HepG2 (cell line): ENCODE measurements around the gene VSIG2. TPM values are rescaled to one million over a fixed set of nuclear protein-coding genes. Genes with fewer than 3 reads are reported as not detected.

Source experiments
- ARHGAP35 ChIP-seq: sonication (generic); formaldehyde crosslinking; IDR thresholded peaks from 2 replicates; pipeline ENCODE4 v1.9.0; 2022; ENCODE audit warnings: mild to moderate bottlenecking, inconsistent platforms, moderate library complexity, missing genetic modification reagents, borderline replicate concordance
- ARID4A ChIP-seq: sonication (generic); formaldehyde crosslinking; IDR thresholded peaks from 2 replicates; pipeline ENCODE4 v1.5.0; 2020; ENCODE audit warnings: mild to moderate bottlenecking, missing genetic modification reagents, borderline replicate concordance
- DZIP1 ChIP-seq: sonication (generic); formaldehyde crosslinking; IDR thresholded peaks from 2 replicates; pipeline ENCODE4 v1.5.0; 2020; ENCODE audit warnings: mild to moderate bottlenecking, missing genetic modification reagents
- ELF4 ChIP-seq: sonication (generic); formaldehyde crosslinking; IDR thresholded peaks from 2 replicates; pipeline ENCODE4 v1.5.0; 2020; ENCODE audit warnings: missing genetic modification reagents, mild to moderate bottlenecking, moderate library complexity, borderline replicate concordance
- GZF1 ChIP-seq: sonication (generic); formaldehyde crosslinking; IDR thresholded peaks from 2 replicates; pipeline ENCODE4 v1.5.1; 2020; ENCODE audit warnings: mild to moderate bottlenecking, missing genetic modification reagents
- HHEX ChIP-seq: IDR thresholded peaks from 2 replicates; pipeline ENCODE4 v1.6.1; 2016; ENCODE audit warnings: control low read depth
- ISX ChIP-seq: sonication (generic); formaldehyde crosslinking; conservative IDR thresholded peaks from 2 replicates; pipeline ENCODE4 v1.5.0; 2020; ENCODE audit warnings: missing genetic modification reagents
- KDM5B ChIP-seq: sonication (generic); formaldehyde crosslinking; IDR thresholded peaks from 2 replicates; pipeline ENCODE4 v1.4.0; 2020; ENCODE audit warnings: missing genetic modification reagents, mild to moderate bottlenecking, borderline replicate concordance
- KLF12 ChIP-seq: sonication (generic); formaldehyde crosslinking; IDR thresholded peaks from 2 replicates; pipeline ENCODE4 v1.4.0; 2020; ENCODE audit warnings: missing genetic modification reagents, borderline replicate concordance
- MAFF ChIP-seq: IDR thresholded peaks from 2 replicates; pipeline ENCODE4 v1.6.1; 2011; ENCODE audit warnings: low read depth, low read length, improper control_type of control experiment
- NFIC ChIP-seq: IDR thresholded peaks from 2 replicates; pipeline ENCODE4 v1.6.1; 2012; ENCODE audit warnings: mild to moderate bottlenecking, low read length, inconsistent platforms
- NR3C1 ChIP-seq: sonication (generic); formaldehyde crosslinking; IDR thresholded peaks from 2 replicates; pipeline ENCODE4 v1.4.0; 2020; ENCODE audit warnings: missing genetic modification reagents
- PAWR ChIP-seq: sonication (generic); formaldehyde crosslinking; IDR thresholded peaks from 2 replicates; pipeline ENCODE4 v1.4.0; 2020; ENCODE audit warnings: missing genetic modification reagents, mild to moderate bottlenecking, borderline replicate concordance
- PPARG ChIP-seq: conservative IDR thresholded peaks from 2 replicates; pipeline ENCODE4 v1.6.1; 2016; ENCODE audit warnings: missing biosample characterization, missing genetic modification reagents
- RFX1 ChIP-seq: fragments of 450-650 bp; IDR thresholded peaks from 2 replicates; pipeline ENCODE4 v1.6.1; 2017
- SMYD3 ChIP-seq: sonication (generic); formaldehyde crosslinking; IDR thresholded peaks from 2 replicates; pipeline ENCODE4 v1.8.1; 2023; ENCODE audit warnings: mild to moderate bottlenecking, missing genetic modification reagents
- ZKSCAN8 ChIP-seq: IDR thresholded peaks from 2 replicates; pipeline ENCODE4 v1.6.1; 2016; ENCODE audit warnings: borderline replicate concordance, missing genetic modification reagents, missing compliant biosample characterization
- ZNF10 ChIP-seq: sonication (generic); formaldehyde crosslinking; IDR thresholded peaks from 2 replicates; pipeline ENCODE4 v1.4.0; 2020; ENCODE audit warnings: mild to moderate bottlenecking, low read depth, missing genetic modification reagents, borderline replicate concordance
- ZNF282 ChIP-seq: fragments of 450-650 bp; IDR thresholded peaks from 2 replicates; pipeline ENCODE4 v1.6.1; 2018; ENCODE audit not compliant: partially characterized antibody
- ZNF432 ChIP-seq: sonication (generic); formaldehyde crosslinking; IDR thresholded peaks from 2 replicates; pipeline ENCODE4 v1.5.0; 2020; ENCODE audit warnings: missing genetic modification reagents, mild to moderate bottlenecking, borderline replicate concordance
- ZNF564 ChIP-seq: sonication (generic); formaldehyde crosslinking; IDR thresholded peaks from 2 replicates; pipeline ENCODE4 v1.8.1; 2023; ENCODE audit warnings: mild to moderate bottlenecking, missing genetic modification reagents
- ZNF775 ChIP-seq: sonication (generic); formaldehyde crosslinking; IDR thresholded peaks from 2 replicates; pipeline ENCODE4 v1.4.0; 2020; ENCODE audit warnings: missing genetic modification reagents, mild to moderate bottlenecking, moderate library complexity, borderline replicate concordance
- ZSCAN31 ChIP-seq: sonication (generic); formaldehyde crosslinking; IDR thresholded peaks from 2 replicates; pipeline ENCODE4 v1.5.0; 2020; ENCODE audit warnings: low read depth, mild to moderate bottlenecking, missing genetic modification reagents
- polyA plus RNA-seq, 8 experiments: library from polyadenylated mRNA; depleted of rRNA in 3 of 8; stranded (reverse) in 7 of 8; unstranded in 1 of 8; fragments of >200 nt; fragmentation: Illumina TruSeq in 4 of 8; extraction: Trizol in 4 of 8; gene quantifications; 2 replicates each; pipeline versions ENCODE4 v1.2.1 to v1.2.3, GENCODE V29; 2011 to 2016; ENCODE audit warnings: low read depth in 4 of 8, missing spikeins in 1 of 8, mixed read lengths in 1 of 8; ENCODE audit not compliant: insufficient read depth in 1 of 8
- total RNA-seq, 5 experiments: library from RNA; depleted of rRNA; stranded (reverse); fragments of >200 nt; fragmentation: Illumina TruSeq; extraction: Trizol; gene quantifications; 2 replicates each; pipeline ENCODE4 v1.2.3, GENCODE V29; 2016; ENCODE audit warnings: low read depth in 1 of 5

Gene VSIG2
- total and polyA plus RNA-seq, 2 of the 13 experiments (the other 11 are each of a cell fraction or from before 2014, with no cell fraction given), result 0.80 to 2.7 TPM

DNA sequence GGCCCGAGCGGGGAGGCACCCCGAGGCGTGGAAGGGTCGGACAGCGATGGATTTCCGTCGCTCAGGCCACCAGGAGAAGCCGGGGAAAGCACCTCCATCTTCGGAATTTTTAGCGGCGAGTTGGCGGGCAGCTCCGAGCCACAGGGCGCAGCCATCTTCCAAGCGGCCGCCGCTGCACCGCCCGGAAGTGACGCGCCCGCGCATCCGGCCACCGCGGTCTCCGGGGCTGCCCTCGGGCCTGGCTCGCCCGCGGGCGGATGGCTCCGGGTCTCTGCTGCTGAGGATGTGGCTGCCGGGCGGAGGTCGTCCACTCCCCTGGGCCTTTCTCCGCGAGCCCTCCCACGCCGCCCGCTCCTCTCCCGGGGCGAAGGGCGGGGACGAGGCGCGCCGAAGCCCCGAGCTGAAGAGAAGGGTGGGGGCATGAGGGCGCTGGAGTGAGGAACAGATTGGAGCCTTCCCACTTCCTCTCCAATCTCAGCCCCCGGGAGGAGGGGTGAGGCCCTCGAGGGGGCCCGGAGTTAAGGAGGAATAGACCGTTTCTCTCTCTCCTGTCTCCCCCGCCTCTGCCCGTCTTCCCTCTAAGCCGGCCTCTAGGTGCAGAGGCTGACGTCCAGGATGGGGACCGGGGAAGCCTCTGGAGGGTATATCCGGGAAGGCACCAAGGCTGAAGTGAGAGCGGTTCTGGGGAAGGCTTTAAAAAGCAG lies 48.3 kb upstream of the VSIG2 start, which contains the start of gene MSANTD2 (continued):
- TF ChIP-seq MAFF, result no peak
- TF ChIP-seq ARID4A, result peak; percentile 80; the same call in 1 of the 2 replicates
- TF ChIP-seq ZNF282, result no peak
- TF ChIP-seq ELF4, result no peak
- TF ChIP-seq GZF1, result no peak
- TF ChIP-seq DZIP1 (CRISPR knock-in tag), result no peak; the same call in 1 of the 2 replicates
- no peak for TF ChIP-seq ZNF564 (CRISPR knock-in tag)
- no peak; the same call in 1 of the 2 replicates for TF ChIP-seq ARHGAP35
- no peak for TF ChIP-seq ZKSCAN8 (CRISPR knock-in tag)
- no peak for TF ChIP-seq NFIC
- TF ChIP-seq ZNF10 (CRISPR knock-in tag), result no peak
- TF ChIP-seq RFX1, result no peak
- no peak for TF ChIP-seq PAWR (CRISPR knock-in tag)
- TF ChIP-seq ISX, result no peak
- 0 out of 2 replicates have a peak, but pooled peaks have one; percentile 19 for TF ChIP-seq NR3C1 (CRISPR knock-in tag)
- peak; percentile 96 for TF ChIP-seq KDM5B
- TF ChIP-seq ZSCAN31 (CRISPR knock-in tag), result peak; percentile 82
- TF ChIP-seq SMYD3 (CRISPR knock-in tag), result peak; percentile 83; the same call in 1 of the 2 replicates
- TF ChIP-seq ZNF432 (CRISPR knock-in tag), result no peak
- no peak for TF ChIP-seq HHEX (CRISPR knock-in tag)
- TF ChIP-seq KLF12, result 0 out of 2 replicates have a peak, but pooled peaks have one; percentile 31
- 0 out of 2 replicates have a peak, but pooled peaks have one; percentile 77 for TF ChIP-seq ZNF775 (CRISPR knock-in tag)
- TF ChIP-seq PPARG (CRISPR knock-in tag), result no peak
